GM20431 (cell line): Measurements from ENCODE around the gene CYB561.

Source experiments
- in situ Hi-C: fragments of 300-500 bp; cut with MseI, MboI; formaldehyde crosslinking; loops from one replicate; pipeline ENCODE4 v1.15.0; 2020; ENCODE audit warnings: low sequenced_read_pairs; ENCODE audit not compliant: unreplicated experiment

CYB561 gene

GRCh38 chr17:63438092-63439051 is 7.7 kb downstream of the CYB561 start:
- in situ Hi-C loops: loop anchor here (25.0 kb wide), 1 partner anchor 399 kb away; the partner anchor contains the start of genes FTSJ3, PSMC5 and SMARCD2

GRCh38 chr17:63437287-63438091 is 8.6 kb downstream of the CYB561 start:
- in situ Hi-C loops: loop anchor here (25.0 kb wide), 1 partner anchor 400 kb away; the partner anchor contains the start of genes FTSJ3, PSMC5 and SMARCD2

- in situ Hi-C loops: loop anchor here (25.0 kb wide), 1 partner anchor 401 kb away; the partner anchor contains the start of genes FTSJ3, PSMC5 and SMARCD2
Observed at GRCh38 chr17:63436523-63437110, 9.5 kb downstream of the CYB561 start.

- in situ Hi-C loops: loop anchor here (25.0 kb wide), 1 partner anchor 401 kb away; the partner anchor contains the start of genes FTSJ3, PSMC5 and SMARCD2
Observed at GRCh38 chr17:63435681-63436522, 10.2 kb downstream of the CYB561 start.

GRCh38 chr17:63434951-63435571 is 11.0 kb downstream of the CYB561 start:
- in situ Hi-C loops: loop anchor here (25.0 kb wide), 1 partner anchor 402 kb away; the partner anchor contains the start of genes FTSJ3, PSMC5 and SMARCD2

- in situ Hi-C loops: loop anchor here (25.0 kb wide), 1 partner anchor 403 kb away; the partner anchor contains the start of genes FTSJ3, PSMC5 and SMARCD2
Observed at GRCh38 chr17:63433746-63434591, 12.1 kb downstream of the CYB561 start.

GRCh38 chr17:63431939-63432804 is 13.9 kb downstream of the CYB561 start:
- in situ Hi-C loops: loop anchor here (25.0 kb wide), 1 partner anchor 405 kb away; the partner anchor contains the start of genes FTSJ3, PSMC5 and SMARCD2

- in situ Hi-C loops: loop anchor here (25.0 kb wide), 1 partner anchor 406 kb away; the partner anchor contains the start of genes FTSJ3, PSMC5 and SMARCD2
Observed at GRCh38 chr17:63431618-63431938, 14.5 kb downstream of the CYB561 start.

GRCh38 chr17:63430223-63430622 is 15.9 kb downstream of the CYB561 start:
- in situ Hi-C loops: loop anchor here (25.0 kb wide), 1 partner anchor 407 kb away; the partner anchor contains the start of genes FTSJ3, PSMC5 and SMARCD2

- in situ Hi-C loops: loop anchor here (10.0 to 25.0 kb wide), 2 partner anchors 185 to 408 kb away; partner anchors contain the start of genes FTSJ3, PSMC5 and SMARCD2
Observed at GRCh38 chr17:63429766-63430165, 16.3 kb downstream of the CYB561 start.

- in situ Hi-C loops: loop anchor here (10.0 to 25.0 kb wide), 2 partner anchors 188 to 410 kb away; partner anchors contain the start of genes FTSJ3, PSMC5 and SMARCD2
Observed at GRCh38 chr17:63426917-63427308, 19.2 kb downstream of the CYB561 start.

- in situ Hi-C loops: loop anchor here (10.0 to 25.0 kb wide), 2 partner anchors 189 to 411 kb away; partner anchors contain the start of genes FTSJ3, PSMC5 and SMARCD2
Observed at GRCh38 chr17:63426041-63426916, 19.8 kb downstream of the CYB561 start.

- in situ Hi-C loops: loop anchor here (10.0 to 25.0 kb wide), 2 partner anchors 189 to 412 kb away; partner anchors contain the start of genes FTSJ3, PSMC5 and SMARCD2
Observed at GRCh38 chr17:63425483-63425882, 20.6 kb downstream of the CYB561 start.

- in situ Hi-C loops: loop anchor here (10.0 kb wide), 1 partner anchor 191 kb away; no protein-coding TSS in a partner anchor
Observed at GRCh38 chr17:63423963-63424362, 22.1 kb downstream of the CYB561 start.
